Activated CD4-positive, alpha-beta T cell treated with anti-CD3 and anti-CD28 coated beads, Interleukin-10, Interleukin-2, amounts not matched to agents 100 ng/mL and 50 ng/mL, durations not matched to agents 16 hours and 8 hours (primary cell): Measurements from ENCODE around the gene TCFL5.

Source experiments
- DNase-seq: peaks from one replicate; pipeline ENCODE4 v3.0.0-alpha.2; 2020

TCFL5 gene

GRCh38 chr20:62808211-62808865 lies 53.3 kb downstream of the TCFL5 start:
- peak; percentile 77 for DNase-seq

GRCh38 chr20:62807444-62808210 lies 54.0 kb downstream of the TCFL5 start:
- DNase-seq: no peak

GRCh38 chr20:62806383-62807050 lies 55.1 kb downstream of the TCFL5 start:
- no peak for DNase-seq

GRCh38 chr20:62805711-62806382 lies 55.8 kb downstream of the TCFL5 start:
- DNase-seq: no peak

GRCh38 chr20:62805155-62805710 lies 56.4 kb downstream of the TCFL5 start:
- peak; percentile 24 for DNase-seq

GRCh38 chr20:62804627-62805154 lies 56.9 kb downstream of the TCFL5 start, which contains the start of gene OGFR:
TSS of gene OGFR (plus strand) at chr20:62804835. CDS start at chr20:62804860, 25 bp downstream.
- DNase-seq: peak; percentile 75

- no peak for DNase-seq
These were observed 57.5 kb downstream of the TCFL5 start for GRCh38 chr20:62804021-62804626.

GRCh38 chr20:62802026-62802712 lies 59.5 kb downstream of the TCFL5 start:
- DNase-seq: no peak

GRCh38 chr20:62801284-62802010 lies 60.2 kb downstream of the TCFL5 start:
- DNase-seq: no peak

- no peak for DNase-seq
These were observed 61.0 kb downstream of the TCFL5 start for GRCh38 chr20:62800314-62801259.

- no peak for DNase-seq
These were observed 61.7 kb downstream of the TCFL5 start for GRCh38 chr20:62799873-62800272.

GRCh38 chr20:62799459-62799858 lies 62.2 kb downstream of the TCFL5 start:
- DNase-seq: no peak

- no peak for DNase-seq
These were observed 62.6 kb downstream of the TCFL5 start for GRCh38 chr20:62799036-62799435.

- DNase-seq: no peak
These were observed 63.7 kb downstream of the TCFL5 start for GRCh38 chr20:62797671-62798532.

GRCh38 chr20:62796699-62797491 lies 64.7 kb downstream of the TCFL5 start:
- no peak for DNase-seq

- peak; percentile 76 for DNase-seq
These were observed 66.4 kb downstream of the TCFL5 start for GRCh38 chr20:62795023-62795761.
